Progenitor cell of endocrine pancreas (in vitro differentiated cells): ENCODE measurements around the gene MYO9A. TPM values are rescaled to one million over a fixed set of nuclear protein-coding genes. Genes with fewer than 3 reads are reported as not detected.

Experiments
- DNase-seq: peaks from one replicate; pipeline ENCODE4 v3.0.0; 2021; ENCODE audit warnings: low spot score; ENCODE audit not compliant: unreplicated experiment
- H3K27ac Mint-ChIP-seq: 2 replicates; pipeline ENCODE4 v1.8.0; 2021; ENCODE audit warnings: mild to moderate bottlenecking, moderate library complexity, mixed read lengths
- H3K27me3 Mint-ChIP-seq: 2 replicates; pipeline ENCODE4 v1.8.0; 2021; ENCODE audit warnings: mixed read lengths
- H3K36me3 Mint-ChIP-seq: 2 replicates; pipeline ENCODE4 v1.8.0; 2022; ENCODE audit warnings: mixed read lengths; ENCODE audit not compliant: insufficient read depth
- H3K4me1 Mint-ChIP-seq: 2 replicates; pipeline ENCODE4 v1.8.0; 2021; ENCODE audit warnings: low read depth, mixed read lengths
- H3K4me3 Mint-ChIP-seq: 2 replicates; pipeline ENCODE4 v1.8.0; 2021; ENCODE audit warnings: low read depth, mild to moderate bottlenecking, moderate library complexity, mixed read lengths
- H3K9me3 Mint-ChIP-seq: 2 replicates; pipeline ENCODE4 v1.8.0; 2021; ENCODE audit warnings: low read depth, mixed read lengths
- CTCF ChIP-seq: fragments of 200-600 bp; sonication (generic); IDR thresholded peaks from one replicate; pipeline ENCODE4 v1.5.0; 2021; ENCODE audit warnings: antibody characterized with exemption, mild to moderate bottlenecking; ENCODE audit not compliant: unreplicated experiment
- total RNA-seq: library from RNA; stranded (reverse); gene quantifications from 2 replicates; pipeline ENCODE4 v1.2.1, GENCODE V29; 2021

Gene MYO9A
- total RNA-seq, 1 donor from 2014 or later: 32.0 TPM

- Mint-ChIP-seq H3K27me3 (no peaks in the 10 kb centered on the region), H3K9me3 (no peaks in the 10 kb centered on the region), H3K27ac (no peak overlapping the region), H3K4me3 (no peak overlapping the region), H3K36me3 (peaks cover 1% of the 10 kb centered on the region), H3K4me1 (no peaks in the 10 kb centered on the region)
- TF ChIP-seq CTCF: no peak
- DNase-seq: no peak
Measured at GRCh38 chr15:71937650-71938311, 180.2 kb downstream of the MYO9A start.

DNA sequence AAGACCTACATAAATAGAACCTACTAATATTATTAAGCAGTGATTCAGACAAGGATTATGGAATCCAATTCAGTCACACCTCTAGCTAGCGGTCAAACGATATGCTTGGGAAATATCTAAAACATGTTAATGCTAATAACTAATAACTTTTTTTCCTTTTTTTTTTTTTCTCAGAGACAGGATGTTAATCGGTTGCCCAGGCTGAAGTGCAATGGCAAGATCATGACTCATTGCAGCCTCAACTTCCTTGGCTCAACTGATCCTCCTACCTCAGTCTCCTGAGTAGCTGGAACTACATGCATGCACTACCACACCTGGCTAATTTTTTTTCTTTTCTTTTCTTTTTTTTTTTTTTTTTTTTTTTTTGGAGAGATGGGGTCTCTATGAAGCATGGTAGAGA lies 183.5 kb downstream of the MYO9A start:
- Mint-ChIP-seq H3K4me3 (no peak overlapping the region), H3K27ac (no peak overlapping the region), H3K9me3 (peaks cover 16% of the 10 kb centered on the region), H3K4me1 (no peaks in the 10 kb centered on the region), H3K27me3 (no peaks in the 10 kb centered on the region), H3K36me3 (peaks cover 21% of the 10 kb centered on the region)
- no peak for TF ChIP-seq CTCF
- DNase-seq: no peak

DNA sequence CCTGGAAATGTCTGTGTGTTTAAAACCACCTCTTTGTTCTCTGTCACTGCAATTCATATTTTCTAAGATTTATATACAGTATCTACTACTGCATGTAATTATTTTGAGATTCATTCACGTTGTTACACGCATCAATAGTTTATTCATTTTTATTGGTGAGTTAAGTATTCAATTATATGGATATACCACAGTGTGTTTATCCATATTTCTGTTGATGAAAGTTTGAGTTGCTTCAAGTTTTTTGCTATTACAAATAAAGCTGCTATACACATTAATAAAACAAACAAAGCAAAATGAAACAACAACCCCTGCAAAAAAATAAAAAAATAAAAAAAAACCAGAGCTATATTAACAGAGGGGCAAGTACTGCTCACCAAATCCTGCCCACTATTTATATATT lies 185.3 kb downstream of the MYO9A start:
- no peak for DNase-seq
- Mint-ChIP-seq H3K9me3 (peaks cover 16% of the 10 kb centered on the region), H3K27me3 (no peaks in the 10 kb centered on the region), H3K27ac (no peak overlapping the region), H3K36me3 (peaks cover 21% of the 10 kb centered on the region), H3K4me1 (no peaks in the 10 kb centered on the region), H3K4me3 (no peak overlapping the region)
- TF ChIP-seq CTCF: no peak

- Mint-ChIP-seq H3K4me3 (no peak overlapping the region), H3K36me3 (peaks cover 21% of the 10 kb centered on the region), H3K4me1 (no peaks in the 10 kb centered on the region), H3K27me3 (no peaks in the 10 kb centered on the region), H3K27ac (no peak overlapping the region), H3K9me3 (peaks cover 16% of the 10 kb centered on the region)
- DNase-seq: no peak
- no peak for TF ChIP-seq CTCF
Measured at GRCh38 chr15:71931261-71931660, 186.7 kb downstream of the MYO9A start.

DNA sequence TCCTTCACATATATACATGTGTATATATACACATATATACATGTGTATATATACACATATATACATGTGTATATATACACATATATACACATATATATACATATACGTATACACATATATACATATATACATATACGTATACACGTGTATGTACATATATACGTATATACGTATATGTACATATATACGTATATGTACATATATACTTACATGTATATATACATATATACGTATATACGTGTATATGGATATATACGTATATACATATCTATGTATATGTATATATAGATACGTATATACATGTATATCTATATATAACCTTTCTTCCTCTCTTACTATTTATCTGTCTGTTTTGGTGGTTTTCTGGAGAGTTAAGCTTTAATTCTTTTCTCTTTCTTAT lies 192.8 kb downstream of the MYO9A start:
- H3K4me3 Mint-ChIP-seq: no peak overlapping the region

More for the DNA sequence above, 192.8 kb downstream of the MYO9A start:
- peaks cover 4% of the 10 kb centered on the region for H3K36me3 Mint-ChIP-seq
- no peak overlapping the region for H3K27ac Mint-ChIP-seq
- no peak for TF ChIP-seq CTCF
- H3K4me1 Mint-ChIP-seq: no peaks in the 10 kb centered on the region
- H3K27me3 Mint-ChIP-seq: no peaks in the 10 kb centered on the region
- H3K9me3 Mint-ChIP-seq: peaks cover 4% of the 10 kb centered on the region
- DNase-seq: no peak
